OCI-LY3 (cell line): ENCODE measurements around the gene LMX1B.

Experiments
- H2AFZ ChIP-seq: fragments of 200-600, 300-600 bp; shearing (Covaris generic); 2 replicates; pipeline ENCODE4 v1.6.0; 2014; ENCODE audit warnings: antibody characterized with exemption, low read depth, low read length
- H3K27ac ChIP-seq: fragments of 200-600, 300-600 bp; sonication (generic); 2 replicates; pipeline ENCODE4 v1.5.1; 2014; ENCODE audit warnings: mild to moderate bottlenecking, low read length, moderate library complexity, mixed read lengths
- H3K27me3 ChIP-seq: fragments of 200-600, 300-600 bp; sonication (generic); 2 replicates; pipeline ENCODE4 v1.6.1; 2014; ENCODE audit warnings: low read depth, low read length, mixed read lengths
- H3K36me3 ChIP-seq: fragments of 200-600, 300-600 bp; sonication (generic); replicated peaks from 2 replicates; pipeline ENCODE3; 2014; ENCODE audit warnings: low read depth, low read length, mixed read lengths
- H3K4me1 ChIP-seq: fragments of 300-600, 200-600 bp; sonication (generic); 2 replicates; pipeline ENCODE4 v1.6.1; 2014; ENCODE audit warnings: low read length, mixed read lengths
- H3K4me2 ChIP-seq: fragments of 200-600, 300-600 bp; sonication (generic); 2 replicates; pipeline ENCODE4 v1.6.1; 2014; ENCODE audit warnings: low read length, mixed read lengths
- H3K4me3 ChIP-seq: fragments of 300-600, 200-600 bp; sonication (generic); 2 replicates; pipeline ENCODE4 v1.5.1; 2014; ENCODE audit warnings: antibody characterized with exemption, mild to moderate bottlenecking, low read length, moderate library complexity
- H3K79me2 ChIP-seq: fragments of 300-600, 200-600 bp; shearing (Covaris generic); 2 replicates; pipeline ENCODE4 v1.6.1; 2014; ENCODE audit warnings: mild to moderate bottlenecking, low read length, mixed read lengths
- H3K9ac ChIP-seq: fragments of 300-600, 200-600 bp; shearing (Covaris generic); 2 replicates; pipeline ENCODE4 v1.6.0; 2014; ENCODE audit warnings: mild to moderate bottlenecking, low read length, moderate library complexity
- H3K9me3 ChIP-seq: fragments of 200-600, 300-600 bp; shearing (Covaris generic); 2 replicates; pipeline ENCODE4 v1.6.1; 2014; ENCODE audit warnings: low read length, mixed read lengths; ENCODE audit not compliant: insufficient read depth
- H4K20me1 ChIP-seq: fragments of 200-600, 300-600 bp; sonication (generic); 2 replicates; pipeline ENCODE4 v1.6.1; 2016; ENCODE audit warnings: low read length, mixed read lengths; ENCODE audit not compliant: insufficient read depth
- CTCF ChIP-seq: fragments of 200-600, 300-600 bp; sonication (generic); IDR thresholded peaks from 2 replicates; pipeline ENCODE4 v1.5.1; 2014; ENCODE audit warnings: antibody characterized with exemption, low read length, low read depth
- EZH2phosphoT487 ChIP-seq: fragments of 200-600 bp; shearing (Covaris generic); IDR thresholded peaks from 2 replicates; pipeline ENCODE4 v1.6.1; 2018; ENCODE audit warnings: antibody characterized with exemption, mixed run types, low read depth

The LMX1B gene

DNA sequence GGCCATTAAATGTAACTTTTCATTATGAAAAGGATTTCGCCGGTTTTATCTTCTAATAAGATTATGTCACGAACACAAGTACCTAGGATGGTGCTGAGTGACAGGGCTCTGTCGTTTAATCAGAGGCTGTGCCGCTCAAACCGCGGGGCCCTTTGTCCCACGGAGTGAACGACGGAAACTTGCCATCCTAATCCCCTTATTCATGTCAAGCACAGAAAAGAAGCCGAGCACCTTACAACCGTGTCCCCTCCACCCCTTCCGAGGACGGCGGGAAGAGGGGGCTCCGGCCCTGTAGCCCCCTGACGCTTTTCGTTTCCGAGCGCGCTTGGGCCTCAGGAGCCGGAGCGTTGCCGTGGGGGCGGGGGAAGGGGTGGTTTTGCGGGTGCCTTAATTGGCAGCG is 11.2 kb downstream of the LMX1B start:
- no peak overlapping the region for H3K9ac ChIP-seq
- peaks cover 24% of the 10 kb centered on the region for H3K27me3 ChIP-seq
- H2AFZ ChIP-seq, result no peak overlapping the region
- no peaks in the 10 kb centered on the region for H3K36me3 ChIP-seq
- H3K9me3 ChIP-seq, result no peaks in the 10 kb centered on the region
- H4K20me1 ChIP-seq, result no peaks in the 10 kb centered on the region
- H3K79me2 ChIP-seq, result no peaks in the 10 kb centered on the region
- no peak overlapping the region for H3K4me2 ChIP-seq
- H3K27ac ChIP-seq, result no peak overlapping the region
- H3K4me3 ChIP-seq, result no peak overlapping the region
- no peaks in the 10 kb centered on the region for H3K4me1 ChIP-seq
- TF ChIP-seq CTCF (no peak), EZH2phosphoT487 (no peak)

DNA sequence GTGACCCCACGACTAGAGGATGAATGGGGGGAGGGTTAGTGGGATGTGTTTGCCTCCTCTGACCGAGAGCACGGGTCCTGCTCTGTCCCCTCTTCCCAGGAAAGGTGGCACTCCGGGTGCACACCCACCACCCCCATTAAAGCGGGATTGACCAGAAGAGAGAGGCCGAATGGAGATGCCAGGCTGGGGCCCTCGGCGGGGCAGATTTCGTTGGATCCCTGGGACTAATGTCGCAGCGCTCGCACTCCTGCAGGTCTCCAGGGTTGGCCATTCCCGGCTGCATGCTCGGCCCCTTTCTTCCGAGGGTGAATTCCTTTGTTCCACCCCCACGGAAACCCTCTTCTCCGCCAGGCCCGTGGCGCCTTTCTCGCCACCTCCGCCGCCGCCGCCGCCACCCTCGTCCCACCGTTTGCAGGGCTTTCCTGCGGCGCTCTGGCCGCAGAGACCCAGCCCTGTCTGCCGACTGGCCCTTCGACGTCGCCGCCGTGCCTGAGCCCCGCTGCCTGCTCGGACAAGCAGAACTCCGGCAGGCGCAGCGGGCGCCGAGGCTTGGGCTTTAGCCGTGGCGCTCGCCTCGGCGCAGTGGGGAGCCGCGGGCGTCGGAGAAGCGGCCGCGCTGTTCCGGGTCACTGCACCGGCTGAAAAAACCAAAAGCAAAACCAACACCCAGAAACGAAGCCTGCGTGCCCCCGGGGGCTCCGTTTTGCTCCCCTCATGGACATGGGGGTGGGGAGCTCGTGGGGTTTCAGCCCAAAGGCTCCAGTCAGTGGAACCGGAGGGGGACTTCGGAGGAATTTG is 11.8 kb downstream of the LMX1B start:
- TF ChIP-seq CTCF (no peak), EZH2phosphoT487 (no peak)
- H3K4me2 ChIP-seq, result no peak overlapping the region
- no peak overlapping the region for H3K4me3 ChIP-seq
- H2AFZ ChIP-seq, result no peak overlapping the region
- H3K9ac ChIP-seq, result no peak overlapping the region
- H3K9me3 ChIP-seq, result no peaks in the 10 kb centered on the region
- H3K4me1 ChIP-seq, result no peaks in the 10 kb centered on the region
- no peak overlapping the region for H3K27ac ChIP-seq
- no peaks in the 10 kb centered on the region for H4K20me1 ChIP-seq
- peaks cover 19% of the 10 kb centered on the region for H3K27me3 ChIP-seq
- H3K79me2 ChIP-seq, result no peaks in the 10 kb centered on the region
- no peaks in the 10 kb centered on the region for H3K36me3 ChIP-seq

- Histone ChIP-seq H3K4me3 (no peak overlapping the region), H3K4me2 (no peak overlapping the region)
Observed at GRCh38 chr9:126626127-126626925, 12.6 kb downstream of the LMX1B start.

More at GRCh38 chr9:126626127-126626925, 12.6 kb downstream of the LMX1B start:
- H3K36me3 ChIP-seq, result no peaks in the 10 kb centered on the region
- H3K79me2 ChIP-seq, result no peaks in the 10 kb centered on the region
- no peaks in the 10 kb centered on the region for H4K20me1 ChIP-seq
- H3K9ac ChIP-seq, result no peak overlapping the region
- TF ChIP-seq CTCF (no peak), EZH2phosphoT487 (no peak)
- H3K9me3 ChIP-seq, result no peaks in the 10 kb centered on the region
- no peaks in the 10 kb centered on the region for H3K4me1 ChIP-seq
- H3K27me3 ChIP-seq, result peaks cover 14% of the 10 kb centered on the region
- H3K27ac ChIP-seq, result no peak overlapping the region
- H2AFZ ChIP-seq, result no peak overlapping the region
